IPS-18c (cell line): Measurements from ENCODE around the gene IRAK4.
A peak's percentile ranks its signal among the peaks of the same experiment; 100 is the strongest.
"Not testable (repeated sequence)": the region's sequence is repeated elsewhere in the genome, so short reads cannot be mapped to it uniquely, and the experiment has no call there.

Experiments
- H3K4me3 ChIP-seq: 2 replicates; pipeline ENCODE4 v1.7.0; 2013; ENCODE audit warnings: low read depth, mild to moderate bottlenecking, low read length, moderate library complexity; ENCODE audit not compliant: insufficient read depth
- H3K9me3 ChIP-seq: one replicate; pipeline ENCODE4 v1.6.1; 2013; ENCODE audit warnings: mild to moderate bottlenecking, low read length, moderate library complexity; ENCODE audit not compliant: control insufficient read depth, insufficient read depth

Gene IRAK4

GRCh38 chr12:43758728-43759563 lies at the start of gene IRAK4, which contains the start of gene PUS7L:
Gene IRAK4 (plus strand): TSS chr12:43758951. CDS start chr12:43768112, 9,161 bp downstream.
Gene PUS7L (minus strand): TSS chr12:43758790. CDS start chr12:43755245, 3,545 bp downstream.
- H3K4me3 ChIP-seq: peak within 1 kb of the TSS; percentile 90

GRCh38 chr12:43711348-43711747 lies 47.4 kb upstream of the IRAK4 start:
- no peaks in the 10 kb centered on the region for H3K9me3 ChIP-seq
- no peak overlapping the region for H3K4me3 ChIP-seq

More at GRCh38 chr12:43758728-43759563, at the start of gene IRAK4, which contains the start of gene PUS7L:
- no peaks in the 10 kb centered on the region for H3K9me3 ChIP-seq

DNA sequence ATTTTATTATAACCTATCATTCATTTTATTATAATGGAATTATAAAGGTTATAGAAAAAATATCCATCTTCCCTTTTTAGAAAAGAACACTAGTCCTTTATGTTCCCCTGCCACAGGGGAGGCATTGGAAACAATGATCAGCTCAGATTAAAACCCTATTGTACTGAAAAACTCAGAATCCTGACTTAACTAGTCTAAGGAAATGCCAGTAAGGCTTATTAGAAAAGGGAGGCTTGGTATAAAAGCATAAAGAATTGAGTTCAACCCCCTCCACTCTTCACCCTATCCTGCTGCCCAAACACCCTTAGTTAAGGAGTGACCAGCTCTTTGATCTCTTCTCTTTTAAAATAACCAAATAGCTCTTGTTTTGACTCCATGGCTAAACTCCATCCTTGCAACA lies 36.1 kb upstream of the IRAK4 start:
- Histone ChIP-seq H3K9me3 (no peaks in the 10 kb centered on the region), H3K4me3 (no peak overlapping the region)

GRCh38 chr12:43723134-43723533 lies 35.6 kb upstream of the IRAK4 start:
- H3K4me3 ChIP-seq: no peak overlapping the region

DNA sequence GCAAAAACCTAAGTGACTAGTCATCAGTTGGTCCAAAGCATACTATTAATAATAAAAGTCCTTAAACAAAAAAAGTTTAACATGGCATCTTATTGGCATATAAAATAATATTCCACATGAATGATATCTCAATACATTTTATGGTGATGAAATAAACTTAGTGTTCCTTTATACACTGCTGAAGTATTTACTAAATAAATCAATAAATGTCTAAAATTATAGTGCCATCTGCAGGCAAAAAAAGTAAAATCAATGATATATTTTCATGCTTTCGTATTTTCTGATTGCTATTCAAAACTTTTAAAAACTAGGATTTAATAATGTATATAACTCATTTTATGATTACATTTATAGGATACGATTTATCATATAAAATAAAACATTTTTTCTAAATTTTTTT lies 30.6 kb upstream of the IRAK4 start:
- no peak overlapping the region for H3K4me3 ChIP-seq
- H3K9me3 ChIP-seq: no peaks in the 10 kb centered on the region

More at GRCh38 chr12:43723134-43723533, 35.6 kb upstream of the IRAK4 start:
- no peaks in the 10 kb centered on the region for H3K9me3 ChIP-seq

- H3K4me3 ChIP-seq: no peak overlapping the region
- no peaks in the 10 kb centered on the region for H3K9me3 ChIP-seq
Observed at GRCh38 chr12:43728698-43729097, 30.1 kb upstream of the IRAK4 start.

DNA sequence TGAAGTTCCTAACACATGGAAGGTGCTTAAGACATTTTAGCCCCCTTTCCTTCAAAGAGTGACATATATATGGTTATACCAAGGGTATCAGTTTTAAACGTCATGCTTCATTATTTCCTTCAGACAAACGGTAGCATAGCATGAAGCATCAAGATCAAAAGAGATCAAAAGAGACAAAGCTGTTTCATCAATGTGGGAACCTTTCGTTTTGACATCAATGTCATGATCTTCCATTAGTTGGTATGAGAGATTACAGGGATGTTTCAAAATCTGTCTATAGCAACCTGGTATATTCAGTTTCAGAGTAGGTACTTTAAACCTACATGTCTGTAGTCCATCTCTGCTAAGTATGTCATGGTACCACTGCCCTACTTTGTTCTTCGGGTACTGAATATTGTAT lies 28.5 kb upstream of the IRAK4 start:
- no peak overlapping the region for H3K4me3 ChIP-seq

GRCh38 chr12:43733687-43734086 lies 25.1 kb upstream of the IRAK4 start:
- H3K4me3 ChIP-seq: no peak overlapping the region
- no peaks in the 10 kb centered on the region for H3K9me3 ChIP-seq

More for the DNA sequence above, 28.5 kb upstream of the IRAK4 start:
- H3K9me3 ChIP-seq: no peaks in the 10 kb centered on the region

DNA sequence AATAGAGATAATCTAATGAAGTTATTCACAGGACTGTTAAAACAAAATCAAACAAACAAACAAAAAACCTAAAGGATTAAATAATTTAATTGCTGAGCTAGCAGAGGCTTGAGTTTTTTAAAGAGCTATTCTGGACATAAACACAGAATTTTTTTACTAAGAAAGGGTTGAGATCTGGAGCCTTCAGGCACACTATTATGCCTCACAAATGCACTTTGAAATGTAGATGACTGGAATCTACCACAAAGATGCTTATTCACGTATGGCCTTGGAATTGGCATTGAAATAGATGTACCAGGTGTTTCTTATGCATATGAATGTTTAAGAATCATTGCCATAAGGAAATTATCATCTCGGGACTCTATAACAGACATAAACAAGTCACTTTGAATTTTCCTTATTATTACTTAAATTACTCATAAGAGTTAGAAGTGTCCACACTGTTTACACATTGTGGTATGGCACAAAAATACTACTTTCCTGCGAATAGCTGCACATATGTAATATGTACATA lies 21.8 kb upstream of the IRAK4 start:
- Histone ChIP-seq H3K4me3 (no peak overlapping the region), H3K9me3 (no peaks in the 10 kb centered on the region)

DNA sequence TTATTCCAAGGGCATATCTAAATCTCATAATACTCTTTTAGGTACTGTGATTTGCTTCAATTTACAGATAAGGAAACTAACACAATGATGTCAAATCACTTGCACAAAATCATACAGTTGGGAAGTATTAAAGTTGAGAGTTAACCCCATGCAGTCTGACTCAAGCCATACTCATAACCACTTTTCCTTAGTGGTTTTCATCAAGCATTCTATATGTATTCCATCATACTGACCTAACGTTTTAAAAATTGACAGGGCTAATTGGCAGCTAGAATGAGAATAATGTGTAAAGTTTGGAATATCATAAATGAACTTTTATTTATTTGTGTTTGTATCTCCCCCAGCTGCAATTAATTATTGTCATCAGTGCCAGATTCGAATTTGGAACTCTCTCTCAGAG lies 21.1 kb upstream of the IRAK4 start:
- Histone ChIP-seq H3K9me3 (no peaks in the 10 kb centered on the region), H3K4me3 (no peak overlapping the region)

DNA sequence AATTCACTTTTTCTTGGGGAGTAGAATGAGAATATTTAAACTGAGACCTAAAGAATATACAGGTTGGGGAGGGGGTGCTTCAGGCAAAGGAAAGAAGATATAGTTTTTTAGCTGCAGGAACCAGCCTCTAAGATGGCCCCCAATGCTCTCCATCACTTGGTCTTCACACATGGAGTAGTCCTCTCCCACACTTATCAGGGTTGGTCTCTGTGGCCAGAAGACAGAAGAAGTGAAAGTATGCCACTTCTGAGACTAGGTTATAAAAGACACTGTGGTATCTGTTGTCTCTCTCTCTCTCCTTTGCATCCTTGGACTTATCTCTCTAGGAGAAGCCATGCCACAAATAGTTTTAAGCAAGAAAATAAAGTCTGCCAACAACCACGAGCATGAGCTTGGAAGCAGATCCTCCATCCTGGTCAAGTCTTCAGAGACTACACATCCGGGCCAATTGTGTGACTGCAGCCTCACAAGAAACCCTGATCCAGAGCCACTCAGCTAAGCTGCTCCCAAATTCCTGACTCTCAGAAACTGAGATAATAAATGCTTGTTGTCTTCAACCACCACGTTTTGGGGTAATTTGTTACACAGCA lies 18.1 kb upstream of the IRAK4 start:
- no peaks in the 10 kb centered on the region for H3K9me3 ChIP-seq
- H3K4me3 ChIP-seq: no peak overlapping the region

- Histone ChIP-seq H3K4me3 (no peak overlapping the region), H3K9me3 (no peaks in the 10 kb centered on the region)
Observed at GRCh38 chr12:43742106-43742505, 16.6 kb upstream of the IRAK4 start.

DNA sequence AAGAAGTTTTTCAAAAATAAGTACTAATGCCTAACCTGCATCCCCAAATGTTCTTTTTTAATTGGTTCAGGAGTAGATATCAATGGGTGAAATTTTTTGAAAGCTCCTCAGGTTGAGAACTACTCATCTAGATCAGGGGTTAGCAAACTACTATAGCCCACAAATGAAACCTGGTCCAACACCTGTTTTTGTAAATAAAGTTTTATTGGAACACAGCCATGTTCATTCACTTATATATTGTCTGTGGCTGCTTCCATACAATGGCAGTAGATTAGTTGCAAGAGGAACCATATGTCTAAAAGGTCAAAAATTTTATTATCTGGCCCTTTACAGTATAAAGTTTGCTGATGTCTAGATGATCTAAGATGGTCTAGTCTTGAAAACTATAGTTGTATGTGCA lies 13.9 kb upstream of the IRAK4 start:
- Histone ChIP-seq H3K9me3 (no peaks in the 10 kb centered on the region), H3K4me3 (no peak overlapping the region)

- H3K4me3 ChIP-seq: no peak overlapping the region
- no peaks in the 10 kb centered on the region for H3K9me3 ChIP-seq
Observed at GRCh38 chr12:43749016-43749415, 9.7 kb upstream of the IRAK4 start.

- no peaks in the 10 kb centered on the region for H3K9me3 ChIP-seq
Observed at GRCh38 chr12:43750814-43751213, 7.9 kb upstream of the IRAK4 start.

DNA sequence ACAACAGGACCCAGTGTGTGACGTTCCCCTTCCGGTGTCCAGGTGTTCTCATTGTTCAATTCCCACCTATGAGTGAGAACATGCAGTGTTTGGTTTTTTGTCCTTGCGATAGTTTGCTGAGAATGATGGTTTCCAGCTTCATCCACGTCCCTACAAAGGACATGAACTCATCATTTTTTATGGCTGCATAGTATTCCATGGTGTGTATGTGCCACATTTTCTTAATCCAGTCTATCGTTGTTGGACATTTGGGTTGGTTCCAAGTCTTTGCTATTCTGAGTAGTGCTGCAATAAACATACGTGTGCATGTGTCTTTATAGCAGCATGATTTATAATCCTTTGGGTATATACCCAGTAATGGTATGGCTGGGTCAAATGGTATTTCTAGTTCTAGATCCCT lies 7.4 kb upstream of the IRAK4 start:
- H3K4me3 ChIP-seq, H3K9me3 ChIP-seq: not testable (repeated sequence)

More at GRCh38 chr12:43750814-43751213, 7.9 kb upstream of the IRAK4 start:
- no peak overlapping the region for H3K4me3 ChIP-seq

DNA sequence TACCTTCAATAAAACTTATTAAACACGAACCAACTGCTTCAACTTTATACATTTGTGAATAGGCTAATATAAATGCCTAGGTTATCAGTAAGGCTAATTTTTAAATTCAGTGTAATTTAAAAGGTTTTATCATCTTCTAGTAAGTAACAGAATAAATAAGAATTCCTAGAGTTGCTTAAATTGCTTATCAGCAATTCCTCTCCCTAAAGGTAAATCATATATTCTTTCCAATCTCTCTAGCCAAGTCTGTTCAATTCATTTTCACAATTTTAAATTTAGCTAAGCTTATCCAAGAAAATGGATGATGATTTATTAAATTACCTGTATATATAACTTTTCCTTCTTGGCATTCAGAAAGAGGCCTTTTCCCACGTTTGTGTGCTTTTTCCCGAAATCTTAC lies 4.7 kb upstream of the IRAK4 start:
- Histone ChIP-seq H3K9me3 (no peaks in the 10 kb centered on the region), H3K4me3 (no peak overlapping the region)

DNA sequence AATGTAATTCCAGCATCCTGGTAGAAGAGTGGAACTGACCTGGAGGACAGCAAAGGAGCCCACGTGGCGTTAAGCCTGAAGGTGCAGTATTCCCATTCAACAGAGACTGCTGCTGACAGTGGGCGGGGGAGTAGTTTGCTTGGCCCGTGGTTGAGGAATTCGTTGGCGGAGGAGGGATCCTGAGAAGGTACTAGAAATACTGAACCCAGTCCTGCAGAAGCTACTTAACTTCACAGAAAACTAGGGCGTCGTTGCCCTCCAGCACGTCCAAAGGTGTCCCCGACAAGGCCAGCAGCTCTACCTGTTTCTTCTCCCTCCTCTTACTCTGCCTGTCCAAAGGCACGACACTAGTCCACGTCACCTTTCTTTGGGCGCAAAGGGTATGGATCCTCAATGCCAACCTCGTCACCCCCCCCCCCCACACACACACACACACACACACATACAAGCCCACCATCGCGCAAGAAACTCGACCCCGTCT lies 464 bp upstream of the IRAK4 start:
- Histone ChIP-seq H3K9me3 (no peaks in the 10 kb centered on the region), H3K4me3 (peak overlapping the region; percentile 90)
